HG03565 (cell line): ENCODE results near the gene PTGFRN.

Source experiments
- ATAC-seq: cut with Tn5 transposase; IDR thresholded peaks from one replicate; pipeline ENCODE4 v1.9.1; 2021; ENCODE audit warnings: mild to moderate bottlenecking, moderate library complexity; ENCODE audit not compliant: unreplicated experiment

The PTGFRN gene

GRCh38 chr1:117026361-117026760, 116.6 kb downstream of the PTGFRN start:
- no peak for ATAC-seq

- ATAC-seq = no peak
Observed at GRCh38 chr1:117029685-117030084, 120.0 kb downstream of the PTGFRN start.

DNA sequence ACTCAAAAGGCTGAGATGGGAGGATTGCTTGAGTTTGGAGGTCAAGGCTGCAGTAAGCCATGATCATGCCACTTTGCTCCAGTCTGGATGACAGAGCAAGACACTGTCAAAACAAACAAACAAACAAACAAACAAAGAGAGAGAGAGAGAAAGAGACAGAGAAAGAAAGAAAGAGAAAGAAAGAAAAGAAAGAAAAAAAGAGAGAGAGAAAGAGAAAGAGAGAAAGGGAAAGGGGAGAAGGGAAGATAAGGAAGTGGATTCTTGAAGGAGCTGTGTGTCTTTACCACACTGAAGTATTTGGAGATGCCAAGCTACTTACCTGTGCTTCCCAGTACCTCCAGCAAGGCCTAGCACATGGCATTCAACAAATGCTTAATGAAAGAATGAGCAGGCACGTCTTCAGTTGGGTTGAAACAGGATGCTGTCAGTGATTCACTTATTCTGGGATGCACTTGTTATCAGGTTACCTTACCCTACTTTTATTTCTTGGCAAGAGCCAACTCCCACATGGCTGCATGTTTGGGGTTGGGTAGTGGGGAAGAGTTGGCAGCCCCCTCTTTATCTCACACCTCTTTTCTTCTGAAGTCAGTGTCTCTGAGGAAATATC, 120.7 kb downstream of the PTGFRN start:
- no peak for ATAC-seq

GRCh38 chr1:117032266-117032665, 122.5 kb downstream of the PTGFRN start:
- ATAC-seq = no peak

DNA sequence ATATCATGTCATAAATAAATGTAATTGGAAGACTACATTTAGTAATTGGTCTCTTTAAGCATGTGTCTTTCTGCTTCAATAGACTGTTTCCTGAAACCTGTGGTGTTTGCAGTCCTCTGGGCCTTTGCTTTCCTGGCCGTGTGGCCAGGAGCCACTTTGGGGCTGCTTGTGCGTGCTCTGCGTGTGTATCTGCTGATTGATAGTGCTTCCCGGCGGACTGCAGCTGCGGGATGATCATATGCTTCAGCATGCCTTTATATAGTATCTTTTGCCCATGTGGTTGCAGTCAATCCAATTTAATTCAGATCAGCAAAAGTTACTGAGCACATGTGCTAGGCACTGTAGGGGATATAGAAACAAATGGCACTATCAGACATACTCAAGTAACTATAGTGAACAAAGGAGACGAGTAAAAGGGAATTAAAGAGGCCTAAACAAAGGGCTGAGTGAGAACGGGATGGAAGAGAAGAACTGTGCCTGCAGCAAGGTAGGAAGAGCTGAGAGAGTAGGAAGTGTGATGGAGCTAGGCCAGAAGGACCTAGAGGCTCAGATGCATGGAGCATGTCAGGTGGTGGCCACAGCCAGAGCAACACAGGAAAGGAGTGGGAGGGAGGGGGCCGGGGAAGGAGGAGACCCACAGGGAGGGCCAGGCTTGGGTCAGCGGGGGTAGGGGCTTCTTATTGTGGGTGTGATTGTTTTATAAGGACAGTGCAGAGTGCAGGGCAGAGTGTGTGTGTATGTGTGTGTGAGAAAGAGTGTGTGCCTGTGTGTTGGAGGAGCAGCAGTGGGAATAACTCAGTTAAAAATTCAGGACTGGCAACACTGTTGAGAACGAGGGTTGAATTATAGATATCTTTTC, 123.2 kb downstream of the PTGFRN start:
- ATAC-seq = no peak

GRCh38 chr1:117033772-117034171, 124.1 kb downstream of the PTGFRN start:
- ATAC-seq = no peak

DNA sequence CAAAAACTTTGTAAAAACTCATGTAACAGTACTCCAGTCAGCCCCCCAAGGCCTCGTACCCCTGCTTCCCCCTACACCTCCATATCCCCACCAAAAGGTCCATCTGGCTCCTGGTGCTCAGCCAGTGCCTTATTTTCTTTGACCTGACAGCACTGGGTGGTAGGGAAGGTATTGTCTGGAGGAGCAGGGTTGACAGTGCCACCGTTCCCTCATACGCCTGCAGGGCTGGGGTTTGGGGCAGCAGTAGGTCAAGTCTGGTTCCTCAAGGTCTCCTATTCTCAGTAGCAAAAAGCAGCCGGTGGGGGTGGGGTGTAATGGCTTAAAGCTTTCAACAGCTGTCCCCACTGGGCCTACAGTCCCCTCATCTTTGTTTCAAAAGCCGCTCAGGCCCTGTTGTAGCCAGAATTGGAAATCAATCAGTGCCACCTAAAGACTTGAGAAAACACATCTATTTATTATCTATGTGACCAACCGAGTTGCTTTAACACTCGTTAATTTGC, 125.1 kb downstream of the PTGFRN start:
- ATAC-seq = no peak

- ATAC-seq = no peak
Observed at GRCh38 chr1:117036018-117036461, 126.3 kb downstream of the PTGFRN start.

GRCh38 chr1:117037802-117038201, 128.1 kb downstream of the PTGFRN start:
- ATAC-seq = no peak

- no peak for ATAC-seq
Observed at GRCh38 chr1:117038236-117038635, 128.5 kb downstream of the PTGFRN start.
